ENCODE results near the gene GRAPL.
"Not testable (repeated sequence)": the region's sequence is repeated elsewhere in the genome, so short reads cannot be mapped to it uniquely, and the experiment has no call there.

Gene GRAPL

DNA sequence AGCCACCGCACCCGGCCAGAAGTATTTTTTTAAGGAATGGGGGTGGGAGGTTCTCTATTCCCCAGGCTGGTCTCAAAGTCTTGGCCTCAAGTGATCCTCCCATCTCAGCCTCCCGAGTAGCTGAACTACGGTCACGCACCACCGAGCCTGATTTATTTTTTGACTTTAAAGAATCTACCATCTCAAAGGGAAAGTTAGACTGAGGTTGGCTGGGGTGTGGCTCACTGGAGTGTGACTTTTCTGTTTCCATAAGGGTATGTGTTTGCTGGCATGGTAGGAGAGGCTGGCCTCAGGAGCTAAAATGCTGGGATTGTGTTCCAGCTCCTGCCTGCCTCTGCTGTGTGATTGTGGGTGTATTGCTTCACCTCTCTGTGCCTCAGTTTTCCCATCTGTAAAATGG is 10.6 kb downstream of the GRAPL start:
- not testable (repeated sequence) for FAIRE-seq

DNA sequence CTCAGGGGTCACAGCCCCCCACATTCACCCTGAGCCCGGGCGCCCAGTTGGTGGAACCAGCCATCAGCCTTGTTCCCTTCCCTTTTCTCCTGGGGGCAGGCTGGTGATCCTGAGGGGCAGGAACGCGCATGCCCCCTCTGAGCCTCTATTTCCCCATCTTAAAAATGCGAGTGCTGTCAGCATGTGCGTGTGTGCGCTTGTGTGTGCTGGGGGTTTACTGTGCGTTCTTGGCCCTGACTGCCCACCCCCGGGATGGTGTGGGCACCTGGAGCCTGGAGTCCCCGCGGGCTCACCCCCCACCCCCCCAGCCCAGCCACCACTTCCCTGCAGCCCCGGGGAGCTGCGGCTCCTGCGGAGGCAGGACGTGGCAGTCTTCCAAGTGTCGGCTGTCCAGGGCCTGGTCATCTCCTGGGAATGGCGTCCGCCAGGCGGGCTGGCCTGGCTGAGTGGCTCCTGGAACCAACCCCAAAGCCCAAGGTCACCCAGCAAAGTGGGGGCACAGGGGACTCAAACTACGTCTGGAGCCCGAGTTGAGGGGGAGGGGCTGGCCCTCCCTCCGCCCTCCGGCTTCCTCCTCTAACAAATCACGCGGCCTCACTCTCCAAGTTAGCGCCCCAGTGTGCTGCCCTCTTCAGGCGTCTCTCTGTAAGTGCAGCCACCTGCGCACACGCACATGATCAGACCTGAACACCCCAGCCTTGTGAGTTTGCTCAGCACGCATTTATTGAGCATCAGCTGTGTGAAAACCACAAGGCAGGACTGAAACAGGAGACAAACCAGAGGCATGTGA is 14.2 kb downstream of the GRAPL start:
- peak; percentile 51 for FAIRE-seq

DNA sequence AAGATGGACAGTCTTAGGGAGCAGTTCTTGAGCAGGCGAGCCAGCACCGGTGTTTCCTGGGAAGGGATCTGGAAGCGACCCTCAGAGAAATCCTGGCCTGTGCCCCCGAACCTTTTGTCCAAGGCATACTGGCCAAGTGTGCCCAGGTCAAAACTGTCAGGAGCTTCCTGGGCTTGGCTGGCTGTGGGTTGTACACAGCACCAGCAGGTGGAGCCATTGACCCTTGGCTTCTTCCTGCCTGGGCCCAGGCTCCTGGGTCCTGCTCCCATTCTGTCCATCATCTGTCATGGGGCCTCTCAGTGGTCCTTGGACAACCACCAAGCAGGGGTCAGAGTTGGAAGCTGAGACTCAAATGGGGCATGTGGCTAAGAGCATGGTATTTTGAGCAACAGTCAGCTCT is 15.0 kb downstream of the GRAPL start:
- not testable (repeated sequence) for FAIRE-seq

DNA sequence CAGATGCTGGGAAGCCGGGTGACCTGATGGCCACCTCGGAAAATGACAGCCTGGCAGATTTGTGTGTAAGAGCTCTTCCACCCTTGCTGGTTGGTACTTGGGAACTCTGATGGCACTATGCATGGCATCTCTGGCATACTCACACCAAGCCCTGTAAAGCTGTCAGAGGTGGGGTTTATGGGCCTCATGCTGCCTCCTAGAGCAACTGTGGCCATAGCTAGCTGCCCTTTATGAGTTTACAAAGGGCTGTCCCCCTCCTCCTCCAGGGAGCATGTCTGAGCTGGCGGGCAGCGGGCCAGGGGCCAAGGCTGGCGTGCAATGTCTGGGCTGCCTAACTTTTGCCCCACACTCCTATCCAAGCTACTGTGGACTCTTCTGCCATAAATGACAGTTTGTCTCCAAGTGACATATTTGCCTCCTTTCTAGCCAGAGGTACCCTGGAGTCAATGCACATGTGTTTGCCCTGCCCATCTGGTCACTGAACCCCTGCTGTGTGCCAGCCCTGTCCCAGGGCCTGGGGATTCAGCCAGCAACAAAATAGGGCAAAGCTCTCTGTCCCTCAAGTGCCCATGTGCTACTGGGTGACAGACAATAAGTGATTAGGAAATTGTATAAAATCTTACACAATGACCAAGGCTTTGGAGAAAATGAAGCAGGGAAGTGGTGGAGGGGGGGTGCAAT is 15.8 kb downstream of the GRAPL start:
- FAIRE-seq: not testable (repeated sequence)

DNA sequence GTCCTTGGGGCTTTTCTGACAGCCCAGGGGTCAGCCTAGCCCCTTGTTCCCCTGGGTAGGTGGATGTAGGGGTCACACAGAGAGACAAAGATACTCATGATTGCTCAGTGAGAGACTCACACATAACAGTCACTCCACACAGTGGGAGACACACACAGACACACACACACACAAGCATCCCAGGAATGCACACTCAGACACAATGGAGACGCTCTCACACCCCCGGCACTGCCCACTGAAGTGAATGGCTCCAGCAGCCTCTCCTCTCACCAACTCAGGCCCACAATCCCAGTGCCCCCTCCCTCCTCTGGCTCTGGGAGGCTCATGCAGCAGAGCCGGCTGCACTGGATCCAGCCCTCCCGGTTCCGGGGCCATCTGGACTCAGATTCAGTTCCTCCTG is 17.0 kb downstream of the GRAPL start:
- FAIRE-seq: not testable (repeated sequence)

DNA sequence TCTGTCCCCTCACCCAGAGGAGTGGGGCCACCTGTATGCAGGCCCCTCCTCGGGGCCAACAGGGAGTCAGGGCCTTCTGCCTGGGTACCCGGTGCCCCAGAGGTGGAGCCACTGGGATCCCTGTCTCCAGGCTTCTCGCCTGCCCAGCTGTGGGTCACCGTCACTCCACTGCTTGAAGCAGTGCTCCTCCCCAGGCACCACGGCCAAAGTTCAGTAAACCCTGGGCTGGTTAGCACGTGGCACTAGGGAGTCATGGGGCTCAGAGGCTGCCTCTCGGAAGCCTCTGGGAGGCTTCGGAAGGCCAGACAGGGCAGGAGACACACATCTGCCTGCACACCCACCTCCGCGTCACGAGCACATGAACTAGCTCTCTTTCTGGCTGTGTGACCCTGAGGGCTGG is 18.1 kb downstream of the GRAPL start:
- not testable (repeated sequence) for FAIRE-seq

DNA sequence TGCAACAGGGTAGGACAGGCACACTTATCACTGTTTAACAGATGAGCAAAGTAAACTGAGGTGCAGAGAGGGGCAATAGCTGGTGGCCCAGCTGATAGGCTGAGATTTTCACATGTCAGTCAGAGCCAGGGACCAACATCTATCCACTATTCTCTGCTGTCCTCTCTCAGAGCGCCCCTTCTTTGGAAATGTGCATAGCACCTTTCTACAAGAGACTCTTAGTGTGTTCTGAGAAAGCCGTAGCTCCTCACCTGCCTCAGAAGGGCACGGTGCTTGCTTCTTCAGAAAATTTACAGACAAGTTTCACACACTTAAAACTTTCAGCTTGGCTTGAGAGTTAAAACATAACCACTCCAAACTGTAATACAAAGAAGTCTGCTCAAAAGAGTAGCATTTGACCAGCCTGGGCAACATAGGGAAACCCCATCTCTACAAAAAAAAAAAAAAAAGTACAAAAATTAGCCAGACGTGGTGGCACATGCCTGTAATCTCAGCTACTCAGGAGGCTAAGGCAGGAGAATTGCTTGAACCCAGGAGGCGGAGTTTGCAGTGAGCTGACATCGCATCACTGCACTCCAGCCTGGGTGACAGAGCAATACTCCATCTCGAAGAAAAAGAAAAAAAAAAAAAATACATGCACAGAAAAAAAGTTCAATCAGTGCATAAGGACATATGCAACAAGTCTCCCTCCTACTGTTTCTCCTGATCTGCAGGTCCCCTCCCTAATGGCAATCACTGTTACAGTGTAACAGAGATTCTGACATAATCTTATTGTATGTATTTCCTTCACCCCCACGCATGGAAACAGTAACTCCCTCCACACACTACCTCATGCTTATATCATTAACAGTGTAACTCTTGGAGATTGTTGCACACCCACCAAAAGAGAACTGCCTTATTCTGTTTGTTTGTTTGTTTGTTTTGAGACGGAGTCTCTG is 23.6 kb downstream of the GRAPL start:
- FAIRE-seq: not testable (repeated sequence)

DNA sequence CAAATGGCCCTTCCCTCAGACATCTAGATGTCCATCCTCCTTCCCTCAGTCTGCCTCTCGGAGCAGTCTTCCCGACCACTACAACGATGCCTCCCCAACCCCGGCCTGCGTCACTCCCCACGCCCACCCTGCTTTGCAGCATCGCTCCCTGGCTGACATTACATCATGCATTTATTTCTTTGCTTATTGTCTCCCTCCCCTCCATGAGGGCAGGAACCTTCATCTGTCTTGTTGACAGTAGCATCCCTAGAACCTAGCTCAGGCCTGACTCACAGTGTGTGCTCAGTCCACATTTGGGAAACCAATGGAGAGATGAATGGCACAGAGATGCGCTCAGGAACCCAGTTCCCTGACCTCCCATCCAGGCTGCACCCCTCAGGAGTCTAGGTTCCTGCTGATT is 30.2 kb downstream of the GRAPL start:
- not testable (repeated sequence) for FAIRE-seq

DNA sequence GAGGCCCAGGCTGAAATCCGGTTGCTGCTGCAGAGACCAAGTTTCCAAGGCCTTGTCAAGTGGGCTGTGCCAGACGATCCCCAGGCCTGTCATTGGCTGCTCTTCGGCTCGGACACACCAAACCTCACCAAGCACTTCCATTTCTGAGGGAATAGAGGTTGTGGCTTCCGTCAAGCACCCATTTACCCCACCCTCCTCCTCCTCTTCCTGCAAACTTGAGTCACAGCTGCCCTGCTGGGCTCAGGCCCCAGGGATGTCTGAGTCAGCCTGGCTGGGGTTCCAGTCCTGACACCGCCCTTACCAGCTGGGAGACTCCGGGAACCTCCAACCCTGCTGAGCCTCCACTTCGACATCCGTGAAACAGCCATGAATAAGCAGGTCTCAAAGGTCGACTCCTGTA is 31.1 kb downstream of the GRAPL start:
- not testable (repeated sequence) for FAIRE-seq

DNA sequence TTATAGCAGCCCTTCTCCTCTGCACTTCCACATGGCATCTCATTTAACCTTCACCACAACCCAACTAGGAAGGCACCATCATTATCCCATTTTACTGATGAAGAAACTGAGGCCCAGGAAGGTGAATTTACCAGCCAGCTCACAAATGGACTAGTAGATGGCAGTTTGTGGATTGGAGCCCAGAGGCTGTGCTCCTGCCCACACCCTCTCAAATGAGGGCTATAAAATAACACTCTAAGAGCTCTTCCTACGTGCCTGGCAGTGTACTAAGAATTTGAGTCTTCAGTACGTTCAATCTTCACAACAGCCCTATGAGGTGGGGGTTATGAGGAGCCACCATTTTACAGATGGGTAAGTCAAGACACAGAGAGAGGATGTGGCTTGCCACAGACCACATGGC is 31.5 kb downstream of the GRAPL start:
- FAIRE-seq: not testable (repeated sequence)

DNA sequence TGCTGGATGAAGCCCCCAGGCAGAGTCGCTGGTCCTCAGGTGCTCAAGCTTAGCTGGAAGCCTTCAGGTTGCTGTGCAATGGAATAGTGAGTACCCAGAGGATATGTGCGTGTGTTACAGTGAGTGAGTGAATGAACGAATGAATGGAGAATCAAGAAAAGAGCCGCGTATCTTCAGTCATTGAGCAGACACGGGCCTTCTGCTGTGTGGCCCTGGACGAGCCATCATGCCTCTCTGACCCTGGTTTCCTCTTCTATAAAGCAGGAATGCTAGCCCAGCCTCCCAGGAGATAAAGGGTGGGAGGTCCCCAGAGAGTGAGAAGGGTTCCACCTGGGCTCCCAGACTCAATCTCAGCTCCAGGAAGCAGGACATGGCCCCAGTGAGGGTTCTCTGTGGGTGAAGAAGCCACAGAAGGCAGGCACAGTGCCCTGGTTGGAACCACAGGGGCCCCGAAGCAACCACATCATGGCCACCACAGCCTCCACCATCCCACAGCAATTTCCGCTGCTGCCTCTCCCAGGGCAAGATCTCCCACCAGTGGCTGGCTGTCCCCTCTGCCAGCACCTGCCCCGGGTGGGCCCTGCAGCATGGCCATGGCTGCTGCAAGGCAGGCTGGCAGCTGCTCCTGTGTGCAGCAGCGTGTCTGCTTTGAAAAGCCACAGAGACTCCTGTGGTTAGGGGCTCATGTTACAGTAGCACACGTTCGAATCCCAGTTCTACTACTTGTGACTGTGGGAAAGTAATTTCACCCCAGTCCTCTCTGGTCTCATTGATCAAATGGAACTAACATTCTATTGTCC is 34.1 kb downstream of the GRAPL start:
- FAIRE-seq: not testable (repeated sequence)

DNA sequence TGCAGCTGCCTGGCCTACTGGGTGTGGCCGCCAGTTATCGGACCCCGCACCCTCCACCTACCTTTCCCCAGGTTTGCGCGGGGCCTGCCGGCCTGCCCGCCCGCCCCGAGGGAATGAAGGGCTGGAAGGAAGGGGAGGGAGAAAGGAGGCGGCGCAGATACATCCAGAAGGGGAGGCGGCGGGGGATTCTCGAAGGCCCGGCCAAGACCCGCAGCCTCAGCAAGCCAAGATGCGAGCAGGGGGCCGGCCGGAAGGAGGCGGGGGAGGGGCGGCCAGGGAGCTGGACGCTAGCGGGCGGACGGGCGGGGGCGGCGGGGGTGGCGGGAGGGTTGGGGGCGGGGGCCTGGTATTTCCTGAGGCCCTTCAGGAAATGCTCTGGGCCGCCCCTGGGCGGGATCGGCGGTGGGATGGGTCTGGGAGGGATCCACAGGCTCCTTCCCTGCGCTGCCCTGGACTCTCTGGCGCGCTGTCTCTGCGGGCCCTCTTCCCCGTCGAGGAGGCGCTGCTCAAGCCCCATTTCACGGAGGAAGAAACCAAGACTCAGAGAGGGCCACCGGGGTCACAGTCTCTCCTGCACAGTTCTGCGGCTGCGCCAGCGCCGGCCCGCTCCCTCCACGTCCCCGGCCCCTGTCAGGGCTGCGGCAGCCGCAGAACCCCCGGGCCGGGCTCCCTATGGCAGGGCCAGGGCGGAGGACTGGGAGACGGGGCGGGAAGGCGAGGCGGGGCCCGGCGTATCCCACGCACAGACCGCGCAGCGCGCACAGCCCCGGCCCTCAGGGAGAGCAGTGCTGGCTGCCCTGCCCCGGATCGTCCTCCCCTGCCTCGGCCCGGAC is 35.2 kb downstream of the GRAPL start:
- not testable (repeated sequence) for FAIRE-seq

DNA sequence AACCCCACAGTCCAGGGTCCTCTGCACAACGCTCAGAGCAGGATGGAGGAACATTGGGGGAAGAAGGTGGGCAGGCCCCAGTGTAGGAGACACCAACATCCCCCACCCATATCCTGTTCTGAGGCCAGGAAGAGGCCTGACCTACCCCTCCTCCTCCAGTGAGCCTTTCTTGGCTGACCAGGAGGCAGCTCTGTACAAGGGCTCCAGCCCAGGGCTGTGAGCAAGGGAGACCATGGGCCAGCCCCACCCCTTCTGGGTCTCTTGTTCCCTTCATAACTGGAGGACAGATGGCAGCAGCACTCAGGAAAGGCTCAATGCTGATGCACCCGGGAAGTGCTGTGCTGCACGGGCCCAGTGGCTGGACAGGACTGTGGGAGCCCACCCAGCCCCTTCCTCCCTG is 47.0 kb downstream of the GRAPL start:
- not testable (repeated sequence) for FAIRE-seq

DNA sequence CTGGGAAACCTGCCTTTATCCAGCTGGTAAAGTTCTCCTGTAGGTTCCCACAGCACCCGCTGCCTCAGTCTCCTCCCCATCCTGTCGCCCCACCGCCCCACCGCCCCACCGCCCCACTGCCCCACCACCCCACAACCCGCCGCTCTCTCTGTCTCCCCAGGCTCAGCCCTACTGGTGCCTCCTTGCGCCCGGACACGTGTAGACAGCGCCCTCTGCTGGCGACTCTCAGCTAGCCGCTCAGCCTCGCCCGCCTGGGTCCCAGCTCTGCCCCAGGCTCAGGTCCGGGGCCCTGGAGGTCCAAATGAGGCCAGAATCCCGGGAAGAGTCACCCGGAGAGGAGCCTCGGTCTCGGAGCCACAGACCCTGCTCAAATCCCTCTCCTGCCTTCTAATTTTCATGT is 48.0 kb downstream of the GRAPL start:
- not testable (repeated sequence) for FAIRE-seq

DNA sequence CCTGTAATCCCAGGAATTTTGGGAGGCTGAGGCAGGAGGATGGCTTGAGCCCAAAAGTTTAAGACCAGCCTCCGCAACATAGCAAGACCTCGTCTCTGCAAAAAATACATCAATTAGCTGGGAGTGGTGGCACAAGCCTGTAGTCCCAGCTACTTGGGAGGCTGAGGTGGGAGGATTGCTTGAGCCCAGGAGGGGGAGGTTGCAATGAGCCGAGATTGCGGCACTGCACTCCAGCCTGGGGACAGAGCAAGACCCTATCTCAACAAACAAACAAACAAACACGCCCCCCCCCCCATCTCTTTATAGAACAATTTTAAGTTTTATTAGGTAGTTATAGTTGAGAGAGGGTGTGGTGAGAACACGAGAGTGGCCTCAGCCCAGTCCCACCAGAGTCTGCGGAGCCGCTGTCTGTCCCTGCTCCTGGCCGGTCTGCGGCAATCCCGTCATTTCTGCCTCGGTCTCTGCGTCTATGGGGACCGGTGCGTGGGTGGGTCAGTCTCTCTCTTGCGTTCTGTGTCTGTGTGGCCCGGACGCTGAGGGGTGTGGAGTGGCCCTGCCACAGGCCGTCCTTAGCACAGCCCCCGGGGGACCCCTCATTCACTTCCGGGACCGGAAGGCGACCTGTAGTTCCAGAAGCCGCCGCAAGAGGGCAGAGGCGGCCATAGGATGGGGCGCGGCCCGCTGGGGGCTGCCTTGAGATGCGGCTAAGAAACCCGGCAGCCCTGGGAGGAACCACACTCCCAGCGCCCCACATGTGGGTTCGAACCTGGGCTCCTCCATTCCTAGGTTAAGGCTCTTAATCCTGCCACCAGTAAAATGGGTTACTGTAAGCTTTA is 53.9 kb downstream of the GRAPL start:
- FAIRE-seq: not testable (repeated sequence)

DNA sequence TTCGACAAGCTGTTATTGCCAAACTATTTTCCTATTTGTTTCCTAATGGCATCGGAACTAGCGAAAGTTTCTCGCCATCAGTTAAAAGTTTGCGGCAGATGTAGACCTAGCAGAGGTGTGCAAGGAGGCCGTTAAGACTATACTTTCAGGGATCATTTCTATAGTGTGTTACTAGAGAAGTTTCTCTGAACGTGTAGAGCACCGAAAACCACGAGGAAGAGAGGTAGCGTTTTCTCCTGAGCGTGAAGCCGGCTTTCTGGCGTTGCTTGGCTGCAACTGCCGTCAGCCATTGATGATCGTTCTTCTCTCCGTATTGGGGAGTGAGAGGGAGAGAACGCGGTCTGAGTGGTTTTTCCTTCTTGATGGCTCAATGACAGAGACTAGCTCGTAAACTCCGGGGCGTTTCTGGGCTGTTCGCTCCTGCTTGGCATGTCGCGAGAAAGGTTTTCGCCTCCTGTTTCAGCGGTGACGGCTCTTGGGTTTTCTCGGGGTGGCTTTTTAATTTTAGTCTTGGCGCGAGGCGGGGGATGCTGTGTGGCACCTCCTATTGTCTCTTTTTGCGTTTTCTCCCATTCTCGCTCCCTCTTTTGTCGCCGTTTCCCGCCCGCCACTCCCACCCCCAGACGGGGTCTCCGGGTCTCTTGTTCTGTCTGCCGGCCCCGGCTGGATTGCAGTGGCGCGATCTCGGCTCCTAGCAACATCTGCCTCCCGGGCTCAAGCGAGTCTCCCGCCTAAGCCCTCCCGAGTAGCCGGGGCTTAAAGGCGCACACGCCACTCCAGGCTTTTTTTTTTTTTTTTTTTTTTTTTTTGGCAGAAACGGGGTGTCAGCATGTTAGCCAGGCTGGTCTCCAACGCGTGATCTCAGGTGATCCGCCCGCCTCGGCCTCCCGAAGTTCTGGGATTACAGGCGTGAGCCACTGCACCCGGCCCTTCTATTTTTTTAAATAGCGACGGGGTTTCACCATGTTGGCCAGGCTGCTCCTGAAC is 60.8 kb downstream of the GRAPL start:
- FAIRE-seq: not testable (repeated sequence)

DNA sequence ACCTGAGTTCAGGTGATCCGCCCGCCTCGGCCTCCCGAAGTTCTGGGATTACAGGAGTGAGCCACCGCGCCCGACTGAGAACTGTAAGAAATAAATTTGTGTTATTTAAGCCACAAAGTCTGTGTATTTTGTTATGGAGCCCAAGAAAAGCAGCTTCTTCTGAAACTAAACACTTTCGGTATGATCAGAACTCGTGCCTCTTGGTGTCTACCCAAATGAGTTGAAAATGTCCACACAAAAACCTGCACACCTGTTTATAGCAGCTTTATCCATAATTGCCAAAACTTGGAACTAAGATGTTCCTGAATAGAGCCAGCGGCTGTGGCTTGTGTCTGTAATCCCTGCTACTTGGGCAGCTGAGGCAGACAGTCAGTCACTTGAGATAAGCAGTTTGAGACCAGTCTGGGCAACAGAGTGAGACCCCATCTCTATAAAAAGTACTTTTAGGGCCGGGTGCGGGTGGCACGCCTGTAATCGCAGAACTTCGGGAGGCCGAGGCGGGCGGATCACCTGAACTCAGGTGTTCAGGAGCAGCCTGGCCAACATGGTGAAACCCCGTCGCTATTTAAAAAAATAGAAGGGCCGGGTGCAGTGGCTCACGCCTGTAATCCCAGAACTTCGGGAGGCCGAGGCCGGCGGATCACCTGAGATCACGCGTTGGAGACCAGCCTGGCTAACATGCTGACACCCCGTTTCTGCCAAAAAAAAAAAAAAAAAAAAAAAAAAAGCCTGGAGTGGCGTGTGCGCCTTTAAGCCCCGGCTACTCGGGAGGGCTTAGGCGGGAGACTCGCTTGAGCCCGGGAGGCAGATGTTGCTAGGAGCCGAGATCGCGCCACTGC is 61.7 kb downstream of the GRAPL start:
- not testable (repeated sequence) for FAIRE-seq

DNA sequence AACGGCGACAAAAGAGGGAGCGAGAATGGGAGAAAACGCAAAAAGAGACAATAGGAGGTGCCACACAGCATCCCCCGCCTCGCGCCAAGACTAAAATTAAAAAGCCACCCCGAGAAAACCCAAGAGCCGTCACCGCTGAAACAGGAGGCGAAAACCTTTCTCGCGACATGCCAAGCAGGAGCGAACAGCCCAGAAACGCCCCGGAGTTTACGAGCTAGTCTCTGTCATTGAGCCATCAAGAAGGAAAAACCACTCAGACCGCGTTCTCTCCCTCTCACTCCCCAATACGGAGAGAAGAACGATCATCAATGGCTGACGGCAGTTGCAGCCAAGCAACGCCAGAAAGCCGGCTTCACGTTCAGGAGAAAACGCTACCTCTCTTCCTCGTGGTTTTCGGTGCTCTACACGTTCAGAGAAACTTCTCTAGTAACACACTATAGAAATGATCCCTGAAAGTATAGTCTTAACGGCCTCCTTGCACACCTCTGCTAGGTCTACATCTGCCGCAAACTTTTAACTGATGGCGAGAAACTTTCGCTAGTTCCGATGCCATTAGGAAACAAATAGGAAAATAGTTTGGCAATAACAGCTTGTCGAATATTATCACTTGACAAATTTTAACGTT is 62.5 kb downstream of the GRAPL start:
- not testable (repeated sequence) for FAIRE-seq
